ENCODE data around the gene CD248. TPM values are rescaled to one million over a fixed set of nuclear protein-coding genes. Genes with fewer than 3 reads are reported as not detected.
A peak's percentile ranks its signal among the peaks of the same experiment; 100 is the strongest.
"Not testable (repeated sequence)": the region's sequence is repeated elsewhere in the genome, so short reads cannot be mapped to it uniquely, and the experiment has no call there.

The CD248 gene
- total RNA-seq, 2 experiments from 2014 or later: 80.3 to 85.5 TPM

DNA sequence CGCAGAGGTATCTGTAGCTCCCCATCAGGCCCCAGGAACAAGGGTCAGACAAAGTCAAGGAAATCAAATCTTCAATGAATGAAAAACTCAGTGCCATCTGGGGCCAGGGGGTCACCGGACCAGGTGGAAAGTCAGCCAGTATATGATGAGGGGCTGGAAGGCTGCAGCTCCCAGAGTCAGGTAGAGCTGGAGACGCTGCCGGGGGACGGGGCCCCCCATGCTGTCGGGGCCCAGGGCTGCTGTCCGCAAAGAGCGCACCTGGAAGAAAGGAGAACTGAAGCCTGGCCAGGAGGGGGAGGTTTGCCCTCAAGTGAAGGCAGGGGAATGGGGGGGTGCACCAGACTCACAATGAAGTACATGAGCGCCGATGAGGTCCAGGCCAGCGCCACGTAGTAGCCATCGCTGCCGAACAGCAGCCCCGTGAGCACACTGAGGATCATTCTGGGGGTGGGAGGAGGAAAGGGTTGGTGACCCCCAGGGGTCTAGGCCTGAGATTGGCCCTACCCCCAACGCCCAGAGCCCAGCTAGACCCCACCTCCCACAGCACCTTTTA is 32.2 kb downstream of the CD248 start:
- peaks cover 19% of the 10 kb centered on the region for H3K4me1 Mint-ChIP-seq
- no peak for ATAC-seq (ENCODE audit: low read depth)
- H3K9me3 Mint-ChIP-seq: no peaks in the 10 kb centered on the region
- DNase-seq: no peak
- no peak overlapping the region for H3K4me3 Mint-ChIP-seq
- peaks cover 5% of the 10 kb centered on the region for H3K27me3 Mint-ChIP-seq
- no peak overlapping the region for H3K27ac Mint-ChIP-seq
- H3K36me3 Mint-ChIP-seq: peaks cover under 1% of the 10 kb centered on the region
- POLR2A ChIA-PET: no interaction called here

DNA sequence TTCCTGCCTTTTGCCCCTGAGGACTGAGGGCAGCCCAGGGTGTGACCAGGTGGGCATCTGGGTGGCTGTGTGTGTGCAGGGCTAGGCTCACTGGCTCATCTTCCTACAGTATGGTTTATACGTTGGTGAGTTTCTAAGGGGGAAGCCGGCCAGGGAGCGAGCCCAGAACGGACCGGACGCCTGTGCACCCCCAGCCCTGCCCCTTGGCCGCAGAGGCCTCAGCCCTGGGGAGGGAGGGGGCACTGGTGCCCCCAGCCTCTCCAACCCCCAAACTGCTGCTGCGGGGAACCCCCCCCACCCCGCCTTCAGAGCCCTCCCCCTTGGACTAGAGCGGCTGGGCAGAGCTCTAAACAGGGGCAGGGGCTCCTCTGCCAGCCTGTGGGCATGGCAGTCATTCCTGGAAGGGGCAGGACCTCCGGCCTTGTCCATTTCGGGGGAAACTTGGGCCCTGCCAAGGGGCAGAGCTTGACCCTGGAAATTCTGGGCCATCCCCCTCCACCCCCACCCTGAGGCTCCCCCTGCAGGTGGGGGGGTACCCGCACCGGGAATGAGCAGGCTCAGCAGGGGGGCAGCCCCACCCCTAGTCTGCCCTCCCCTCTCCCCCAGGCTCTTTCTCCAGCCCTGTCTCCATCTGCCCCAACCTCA is 33.3 kb downstream of the CD248 start:
- H3K4me3 Mint-ChIP-seq: no peak overlapping the region
- ATAC-seq (ENCODE audit: low read depth): no peak
- peaks cover 2% of the 10 kb centered on the region for H3K36me3 Mint-ChIP-seq
- H3K4me1 Mint-ChIP-seq: peaks cover 22% of the 10 kb centered on the region
- peaks cover 14% of the 10 kb centered on the region for H3K27me3 Mint-ChIP-seq
- DNase-seq: no peak
- POLR2A ChIA-PET: interaction anchor here (1.5 to 3.8 kb wide), 3 partner anchors 11 to 38 kb away, joined by 3 to 20 read pairs (median 10); partner anchors contain the start of gene RAB1B
- H3K27ac Mint-ChIP-seq: peak overlapping the region; percentile 48
- H3K9me3 Mint-ChIP-seq: no peaks in the 10 kb centered on the region

GRCh38 chr11:66282468-66283455 is 34.1 kb downstream of the CD248 start:
- Mint-ChIP-seq H3K36me3 (peaks cover 2% of the 10 kb centered on the region), H3K27me3 (peaks cover 14% of the 10 kb centered on the region), H3K4me1 (peaks cover 20% of the 10 kb centered on the region), H3K27ac (peak overlapping the region; percentile 63), H3K4me3 (no peak overlapping the region), H3K9me3 (no peaks in the 10 kb centered on the region)
- ATAC-seq (ENCODE audit: low read depth) (peak; percentile 91), DNase-seq (peak; percentile 100)
- POLR2A ChIA-PET: interaction anchor here (0.9 to 3.8 kb wide), 5 partner anchors 10 to 57 kb away, joined by 3 to 20 read pairs (median 3); partner anchors contain the start of gene RAB1B

GRCh38 chr11:66281776-66282467 is 34.9 kb downstream of the CD248 start:
- DNase-seq: no peak
- no peak overlapping the region for H3K4me3 Mint-ChIP-seq
- peak overlapping the region; percentile 63 for H3K27ac Mint-ChIP-seq

DNA sequence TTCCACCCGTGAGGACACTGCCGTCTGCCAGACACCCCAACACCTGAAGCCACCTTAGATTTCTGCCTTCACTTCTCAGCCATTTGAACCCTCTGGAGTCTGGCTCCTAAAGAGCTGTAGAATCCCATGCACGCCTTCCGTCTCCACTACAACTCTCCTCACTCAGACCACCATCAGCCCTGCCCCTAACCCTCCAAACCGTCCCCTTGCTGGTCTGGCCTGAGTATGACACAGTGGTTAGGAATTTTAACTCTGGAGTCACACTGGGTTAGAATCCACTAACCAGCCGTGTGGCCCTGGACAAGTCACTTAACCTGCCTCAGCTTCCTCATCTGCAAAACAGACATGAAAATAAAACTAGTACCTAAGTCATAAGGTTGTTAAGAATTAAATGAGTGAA is 35.8 kb downstream of the CD248 start:
- Mint-ChIP-seq H3K27ac (no peak overlapping the region), H3K27me3 (peaks cover 14% of the 10 kb centered on the region), H3K9me3 (no peaks in the 10 kb centered on the region), H3K36me3 (peaks cover 5% of the 10 kb centered on the region), H3K4me1 (peaks cover 19% of the 10 kb centered on the region), H3K4me3 (no peak overlapping the region)
- POLR2A ChIA-PET: interaction anchor here (1.0 to 3.8 kb wide), 3 partner anchors 8 to 13 kb away, joined by 3 to 20 read pairs (median 10); partner anchors contain the start of genes RAB1B and YIF1A
- ATAC-seq (ENCODE audit: low read depth): no peak
- DNase-seq: no peak

More at GRCh38 chr11:66281776-66282467, 34.9 kb downstream of the CD248 start:
- no peaks in the 10 kb centered on the region for H3K9me3 Mint-ChIP-seq
- ATAC-seq (ENCODE audit: low read depth): no peak
- POLR2A ChIA-PET: interaction anchor here (0.9 to 3.8 kb wide), 5 partner anchors 9 to 56 kb away, joined by 3 to 20 read pairs (median 3); partner anchors contain the start of gene RAB1B
- H3K36me3 Mint-ChIP-seq: peaks cover 3% of the 10 kb centered on the region
- peaks cover 18% of the 10 kb centered on the region for H3K4me1 Mint-ChIP-seq
- peaks cover 14% of the 10 kb centered on the region for H3K27me3 Mint-ChIP-seq

- Mint-ChIP-seq H3K36me3 (peaks cover 5% of the 10 kb centered on the region), H3K27ac (no peak overlapping the region), H3K27me3 (peaks cover 14% of the 10 kb centered on the region), H3K4me3 (no peak overlapping the region), H3K4me1 (peaks cover 19% of the 10 kb centered on the region), H3K9me3 (no peaks in the 10 kb centered on the region)
- DNase-seq (peak; percentile 29), ATAC-seq (ENCODE audit: low read depth) (no peak)
- POLR2A ChIA-PET: interaction anchor here (1.0 to 3.8 kb wide), 3 partner anchors 8 to 12 kb away, joined by 3 to 20 read pairs (median 10); partner anchors contain the start of genes RAB1B and YIF1A
These were observed 36.4 kb downstream of the CD248 start for GRCh38 chr11:66280428-66280827.

GRCh38 chr11:66279092-66279734 is 37.6 kb downstream of the CD248 start:
- DNase-seq: no peak
- POLR2A ChIA-PET: no interaction called here
- no peak for ATAC-seq (ENCODE audit: low read depth)
- H3K27me3 Mint-ChIP-seq: peaks cover 14% of the 10 kb centered on the region
- peaks cover 19% of the 10 kb centered on the region for H3K4me1 Mint-ChIP-seq
- peaks cover 8% of the 10 kb centered on the region for H3K36me3 Mint-ChIP-seq
- peak overlapping the region; percentile 48 for H3K27ac Mint-ChIP-seq
- no peaks in the 10 kb centered on the region for H3K9me3 Mint-ChIP-seq
- peak overlapping the region; percentile 62 for H3K4me3 Mint-ChIP-seq

DNA sequence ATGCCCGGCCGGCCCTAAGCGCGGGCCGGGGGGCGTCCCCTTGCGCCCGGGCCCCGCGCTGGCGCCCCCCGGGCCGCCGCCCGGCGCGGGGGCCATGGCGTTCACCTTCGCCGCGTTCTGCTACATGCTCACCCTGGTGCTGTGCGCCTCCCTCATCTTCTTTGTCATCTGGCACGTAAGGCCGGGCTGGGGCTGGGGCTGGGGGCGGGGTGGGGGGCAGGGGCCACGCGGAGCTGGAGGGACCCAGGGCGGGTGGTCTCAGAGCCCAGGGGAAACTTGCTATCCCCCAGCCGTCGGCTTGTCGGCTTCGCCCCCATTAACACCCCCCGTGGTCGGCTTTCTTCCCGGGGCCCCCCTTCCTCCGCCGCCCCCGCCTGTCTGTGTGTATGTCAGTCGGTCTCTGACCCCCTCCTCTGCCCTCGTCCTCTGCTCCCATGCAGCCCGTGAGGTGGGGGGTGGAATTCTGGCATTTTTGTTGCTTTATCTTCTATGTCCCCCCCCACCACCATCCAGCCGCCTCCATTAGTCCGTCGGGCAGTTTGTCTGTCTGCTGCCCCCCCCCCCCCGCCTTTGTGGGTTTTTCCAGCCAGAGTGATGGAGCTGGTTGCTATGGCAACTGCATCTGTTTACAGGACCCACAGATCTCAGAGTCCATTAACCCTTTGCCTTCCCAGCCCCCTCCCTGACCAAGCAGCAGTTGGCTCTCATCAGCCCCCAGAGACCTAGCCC is 38.3 kb downstream of the CD248 start:
- Mint-ChIP-seq H3K4me3 (peak overlapping the region; percentile 62), H3K36me3 (peaks cover 11% of the 10 kb centered on the region), H3K27ac (no peak overlapping the region), H3K4me1 (peaks cover 22% of the 10 kb centered on the region), H3K27me3 (peaks cover 14% of the 10 kb centered on the region), H3K9me3 (no peaks in the 10 kb centered on the region)
- DNase-seq (no peak), ATAC-seq (ENCODE audit: low read depth) (no peak)
- POLR2A ChIA-PET: no interaction called here

GRCh38 chr11:66277471-66278362 is 39.1 kb downstream of the CD248 start, which contains the start of gene CNIH2:
TSS of gene CNIH2 (plus strand) at chr11:66278175. CDS start at chr11:66278457, 282 bp downstream.
- Mint-ChIP-seq H3K27me3 (peaks cover 14% of the 10 kb centered on the region), H3K4me1 (peaks cover 21% of the 10 kb centered on the region), H3K36me3 (peaks cover 14% of the 10 kb centered on the region), H3K4me3 (peak within 1 kb of the TSS; percentile 62), H3K9me3 (no peaks in the 10 kb centered on the region), H3K27ac (peak within 1 kb of the TSS; percentile 2)
- ATAC-seq (ENCODE audit: low read depth) (peak; percentile 39), DNase-seq (peak; percentile 77)
- POLR2A ChIA-PET: interaction anchor here (0.8 to 1.3 kb wide), 3 partner anchors 10 to 35 kb away, joined by 3 to 12 read pairs (median 5); partner anchors contain the start of genes RAB1B and YIF1A

DNA sequence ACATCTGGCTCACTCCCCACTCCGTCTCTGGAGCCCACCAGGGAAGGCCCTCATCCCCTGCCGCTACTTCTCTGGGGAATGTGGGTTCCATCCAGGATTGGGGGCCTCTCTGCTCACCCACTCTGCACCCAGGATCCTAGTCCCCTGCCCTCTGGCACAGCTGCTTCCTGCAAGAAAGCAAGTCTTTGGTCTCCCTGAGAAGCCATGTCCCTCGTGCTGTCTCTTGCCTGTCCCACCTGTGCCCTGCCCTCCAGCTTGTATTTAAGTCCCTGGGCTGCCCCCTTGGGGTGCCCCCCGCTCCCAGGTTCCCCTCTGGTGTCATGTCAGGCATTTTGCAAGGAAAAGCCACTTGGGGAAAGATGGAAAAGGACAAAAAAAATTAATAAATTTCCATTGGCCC is 39.8 kb downstream of the CD248 start:
- POLR2A ChIA-PET: interaction anchor here (0.8 to 1.3 kb wide), 3 partner anchors 9 to 36 kb away, joined by 3 to 12 read pairs (median 5); partner anchors contain the start of genes RAB1B and YIF1A
- not testable (repeated sequence) for H3K9me3 Mint-ChIP-seq; ATAC-seq (ENCODE audit: low read depth); DNase-seq; H3K4me3 Mint-ChIP-seq
- H3K27me3 Mint-ChIP-seq: peaks cover 14% of the 10 kb centered on the region
- H3K36me3 Mint-ChIP-seq: peaks cover 20% of the 10 kb centered on the region
- H3K27ac Mint-ChIP-seq: peak overlapping the region; percentile 2
- H3K4me1 Mint-ChIP-seq: peaks cover 25% of the 10 kb centered on the region

DNA sequence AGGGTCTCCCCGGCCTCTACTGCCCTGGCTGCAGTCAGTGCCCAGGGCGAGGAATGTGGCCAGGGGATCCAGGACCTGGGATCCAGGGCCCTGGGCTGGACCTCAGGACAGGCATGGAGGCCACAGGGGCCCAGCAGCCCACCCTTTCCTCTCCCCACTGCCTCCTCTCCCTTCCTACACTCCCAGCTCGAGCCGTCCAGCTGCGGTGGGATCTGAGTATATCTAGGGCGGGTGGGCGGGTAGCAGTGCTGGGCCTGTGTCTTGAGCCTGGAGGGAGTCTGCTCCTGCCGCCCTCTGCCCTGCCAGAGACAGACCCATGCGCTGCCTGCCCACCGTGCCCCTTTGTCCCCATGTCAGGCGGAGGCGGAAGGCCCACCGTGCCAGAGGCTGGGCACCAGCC is 40.2 kb downstream of the CD248 start:
- H3K27ac Mint-ChIP-seq: peak overlapping the region; percentile 2
- POLR2A ChIA-PET: interaction anchor here (0.8 to 1.3 kb wide), 3 partner anchors 9 to 36 kb away, joined by 3 to 12 read pairs (median 5); partner anchors contain the start of genes RAB1B and YIF1A
- not testable (repeated sequence) for H3K9me3 Mint-ChIP-seq; DNase-seq; H3K4me3 Mint-ChIP-seq; ATAC-seq (ENCODE audit: low read depth)
- H3K27me3 Mint-ChIP-seq: peaks cover 14% of the 10 kb centered on the region
- peaks cover 24% of the 10 kb centered on the region for H3K36me3 Mint-ChIP-seq
- H3K4me1 Mint-ChIP-seq: peaks cover 28% of the 10 kb centered on the region
